ENCODE results near the gene CFAP206. TPM values are rescaled to one million over a fixed set of nuclear protein-coding genes. Genes with fewer than 3 reads are reported as not detected.

Gene CFAP206
- total RNA-seq, 6 experiments from 2014 or later = 0.20 TPM; not detected in 5

- Histone ChIP-seq H3K27ac (peak overlapping the region in 2 of 3 donors; percentile 21 to 72), H3K4me3 (peak overlapping the region; percentile 93 to 98 (median 97)), H3K4me1 (peaks cover 0 to 6% (median 2%) of the 10 kb centered on the region in 4 donors), H3K27me3 (no peaks in the 10 kb centered on the region), H3K9me3 (no peaks in the 10 kb centered on the region), H3K36me3 (no peaks in the 10 kb centered on the region)
- TF ChIP-seq, protein P1, sequence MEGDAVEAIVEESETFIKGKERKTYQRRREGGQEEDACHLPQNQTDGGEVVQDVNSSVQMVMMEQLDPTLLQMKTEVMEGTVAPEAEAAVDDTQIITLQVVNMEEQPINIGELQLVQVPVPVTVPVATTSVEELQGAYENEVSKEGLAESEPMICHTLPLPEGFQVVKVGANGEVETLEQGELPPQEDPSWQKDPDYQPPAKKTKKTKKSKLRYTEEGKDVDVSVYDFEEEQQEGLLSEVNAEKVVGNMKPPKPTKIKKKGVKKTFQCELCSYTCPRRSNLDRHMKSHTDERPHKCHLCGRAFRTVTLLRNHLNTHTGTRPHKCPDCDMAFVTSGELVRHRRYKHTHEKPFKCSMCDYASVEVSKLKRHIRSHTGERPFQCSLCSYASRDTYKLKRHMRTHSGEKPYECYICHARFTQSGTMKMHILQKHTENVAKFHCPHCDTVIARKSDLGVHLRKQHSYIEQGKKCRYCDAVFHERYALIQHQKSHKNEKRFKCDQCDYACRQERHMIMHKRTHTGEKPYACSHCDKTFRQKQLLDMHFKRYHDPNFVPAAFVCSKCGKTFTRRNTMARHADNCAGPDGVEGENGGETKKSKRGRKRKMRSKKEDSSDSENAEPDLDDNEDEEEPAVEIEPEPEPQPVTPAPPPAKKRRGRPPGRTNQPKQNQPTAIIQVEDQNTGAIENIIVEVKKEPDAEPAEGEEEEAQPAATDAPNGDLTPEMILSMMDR (IDR thresholded peaks at IDR 0.05) = no peak
- no peak for TF ChIP-seq POLR2A (IDR thresholded peaks at IDR 0.05)
- intact Hi-C loops (cut with DNase I) = no loop called here
- peak; percentile 37 to 62 (median 54) for ATAC-seq
- under 1% methylated on average over 10 of the region's 10 CpGs for WGBS (ENCODE audit: insufficient coverage, low coverage, low lambda C conversion rate, missing lambda C conversion rate)
- DNase-seq = no peak
These were observed 241 bp upstream of the CFAP206 start for GRCh38 chr6:87407561-87407900.

DNA sequence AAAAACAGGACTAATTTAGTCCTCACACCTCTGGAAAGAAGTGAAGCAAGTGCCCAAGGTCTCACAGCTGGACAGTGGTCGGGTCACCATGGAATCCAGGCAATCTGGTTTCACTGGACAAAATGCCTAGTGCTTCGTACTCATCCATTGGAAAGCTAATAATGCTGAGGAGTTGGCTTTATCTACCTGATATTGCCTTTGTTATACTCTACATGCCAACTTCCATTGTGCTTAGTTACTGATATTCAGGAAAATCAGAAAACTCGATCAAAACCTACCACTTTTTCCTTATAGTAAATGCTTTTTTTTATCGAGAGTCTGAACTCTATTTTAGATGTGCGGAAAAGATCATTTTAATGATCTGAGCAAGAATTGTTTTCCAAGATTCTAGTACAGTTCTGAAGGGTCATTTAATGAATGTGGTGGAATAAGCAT is 966 bp downstream of the CFAP206 start:
- H3K4me1 ChIP-seq = peaks cover 0 to 6% (median 2%) of the 10 kb centered on the region in 4 donors
- 43% methylated on average over 5 of the region's 5 CpGs for WGBS (ENCODE audit: insufficient coverage, low coverage, low lambda C conversion rate, missing lambda C conversion rate)
- H3K36me3 ChIP-seq = no peaks in the 10 kb centered on the region
- peak overlapping the region in 1 of 3 donors; percentile 64 for H3K27ac ChIP-seq
- no peaks in the 10 kb centered on the region for H3K27me3 ChIP-seq
- H3K9me3 ChIP-seq = no peaks in the 10 kb centered on the region
- DNase-seq (no peak), ATAC-seq (peak in 2 of 4 donors; percentile 43 to 51)
- H3K4me3 ChIP-seq = peak overlapping the region; percentile 17 to 98 (median 93)
- intact Hi-C loops (cut with DNase I) = no loop called here
- TF ChIP-seq, protein P1 (IDR thresholded peaks at IDR 0.05) = no peak
- no peak for TF ChIP-seq POLR2A (IDR thresholded peaks at IDR 0.05)

GRCh38 chr6:87419266-87419665 is 11.5 kb downstream of the CFAP206 start:
- no peak overlapping the region for H3K4me3 ChIP-seq
- intact Hi-C loops (cut with DNase I) = no loop called here
- H3K27ac ChIP-seq = no peak overlapping the region
- H3K36me3 ChIP-seq = no peaks in the 10 kb centered on the region
- ATAC-seq (no peak), DNase-seq (no peak)
- no peaks in the 10 kb centered on the region for H3K9me3 ChIP-seq
- H3K27me3 ChIP-seq = no peaks in the 10 kb centered on the region
- WGBS (ENCODE audit: insufficient coverage, low coverage, low lambda C conversion rate, missing lambda C conversion rate) = 89% methylated on average over 2 of the region's 2 CpGs
- no peaks in the 10 kb centered on the region for H3K4me1 ChIP-seq
- TF ChIP-seq, protein P1 (IDR thresholded peaks at IDR 0.05) = no peak
- no peak for TF ChIP-seq POLR2A (IDR thresholded peaks at IDR 0.05)

DNA sequence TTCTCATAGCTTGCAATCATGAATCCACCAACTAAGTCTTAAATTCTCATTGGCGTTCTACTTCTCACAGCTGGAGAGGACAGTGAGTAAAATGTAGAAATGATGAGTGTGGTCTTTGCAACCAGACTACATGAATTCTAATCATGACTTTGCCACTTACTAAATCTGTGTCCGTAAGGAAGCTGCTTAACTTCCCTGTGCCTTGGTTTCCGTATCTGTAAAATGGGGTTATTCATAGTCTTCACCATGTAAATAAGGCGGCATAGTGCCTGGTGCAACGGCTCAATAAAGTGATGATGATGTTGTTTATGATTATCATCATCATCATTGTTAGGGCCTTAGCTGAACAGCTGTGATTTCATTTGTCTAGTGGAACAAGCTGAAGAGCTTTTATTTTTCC is 12.6 kb downstream of the CFAP206 start:
- Histone ChIP-seq H3K4me1 (no peaks in the 10 kb centered on the region), H3K27ac (no peak overlapping the region), H3K9me3 (no peaks in the 10 kb centered on the region), H3K36me3 (no peaks in the 10 kb centered on the region), H3K4me3 (no peak overlapping the region), H3K27me3 (no peaks in the 10 kb centered on the region)
- WGBS (ENCODE audit: insufficient coverage, low coverage, low lambda C conversion rate, missing lambda C conversion rate) = 83% methylated on average over 5 of the region's 5 CpGs
- no peak for TF ChIP-seq POLR2A (IDR thresholded peaks at IDR 0.05)
- TF ChIP-seq, protein P1 (IDR thresholded peaks at IDR 0.05) = no peak
- ATAC-seq (no peak), DNase-seq (no peak)
- intact Hi-C loops (cut with DNase I) = no loop called here

GRCh38 chr6:87421576-87421975 is 13.8 kb downstream of the CFAP206 start:
- Histone ChIP-seq H3K27ac (no peak overlapping the region), H3K9me3 (no peaks in the 10 kb centered on the region), H3K4me1 (no peaks in the 10 kb centered on the region), H3K27me3 (no peaks in the 10 kb centered on the region), H3K36me3 (no peaks in the 10 kb centered on the region), H3K4me3 (no peak overlapping the region)
- no peak for ATAC-seq
- intact Hi-C loops (cut with DNase I) = no loop called here
- DNase-seq = no peak
- TF ChIP-seq, protein P1 (IDR thresholded peaks at IDR 0.05) = no peak
- no peak for TF ChIP-seq POLR2A (IDR thresholded peaks at IDR 0.05)
- 55% methylated on average over 2 of the region's 2 CpGs for WGBS (ENCODE audit: insufficient coverage, low coverage, low lambda C conversion rate, missing lambda C conversion rate)

Measured in right lobe of liver (tissue), 6 donors.